Activated CD4-positive, alpha-beta T cell treated with anti-CD3 and anti-CD28 coated beads, Interleukin-2, amount 50 U/mL, for 4 hours (primary cell): ENCODE results near the gene LCNL1.

Experiments used
- DNase-seq, 2 experiments: peaks; one replicate each; pipeline ENCODE4 v3.0.0-alpha.2; 2020

Gene LCNL1

GRCh38 chr9:136982232-136983051 is at the start of gene LCNL1:
LCNL1 (plus strand) TSS chr9:136982993; CDS start chr9:136983587, 594 bp downstream.
- DNase-seq: no peak

GRCh38 chr9:136934277-136934676 is 48.5 kb upstream of the LCNL1 start:
- DNase-seq: no peak

GRCh38 chr9:136935651-136936050 is 47.1 kb upstream of the LCNL1 start:
- DNase-seq: no peak

GRCh38 chr9:136936645-136937170 is 46.1 kb upstream of the LCNL1 start:
- no peak for DNase-seq

GRCh38 chr9:136937186-136938001 is 45.4 kb upstream of the LCNL1 start:
- DNase-seq: no peak

GRCh38 chr9:136939431-136939995 is 43.3 kb upstream of the LCNL1 start:
- no peak for DNase-seq

- no peak for DNase-seq
Measured at GRCh38 chr9:136939996-136940525, 42.7 kb upstream of the LCNL1 start.

GRCh38 chr9:136940526-136941230 is 42.1 kb upstream of the LCNL1 start:
- no peak for DNase-seq

GRCh38 chr9:136941231-136942111 is 41.3 kb upstream of the LCNL1 start:
- no peak for DNase-seq

GRCh38 chr9:136942112-136942880 is 40.5 kb upstream of the LCNL1 start:
- DNase-seq: no peak

GRCh38 chr9:136942881-136943230 is 39.9 kb upstream of the LCNL1 start:
- no peak for DNase-seq

GRCh38 chr9:136943291-136944211 is 39.2 kb upstream of the LCNL1 start:
- no peak for DNase-seq

- no peak for DNase-seq
Measured at GRCh38 chr9:136944212-136944518, 38.6 kb upstream of the LCNL1 start.

- peak; percentile 89 to 90 for DNase-seq
Measured at GRCh38 chr9:136944519-136945332, 38.1 kb upstream of the LCNL1 start, which contains the start of the genes C8G and FBXW5. C8G (plus strand) TSS chr9:136945243; CDS start chr9:136945321, 78 bp downstream. FBXW5 (minus strand) TSS chr9:136944738; CDS start chr9:136944083, 655 bp downstream.

GRCh38 chr9:136945333-136946227 is 37.2 kb upstream of the LCNL1 start:
- no peak for DNase-seq

GRCh38 chr9:136946228-136947027 is 36.4 kb upstream of the LCNL1 start:
- DNase-seq: no peak
